Activated CD8-positive, alpha-beta T cell treated with anti-CD3 and anti-CD28 coated beads for 36 hours (primary cell): ENCODE results near the gene TDP1. TPM values are rescaled to one million over a fixed set of nuclear protein-coding genes. Genes with fewer than 3 reads are reported as not detected.
"Not testable (repeated sequence)": the region's sequence is repeated elsewhere in the genome, so short reads cannot be mapped to it uniquely, and the experiment has no call there.

Experiments used
- ATAC-seq: fragments of 200-7000 bp; cut with Tn5 transposase; one replicate; pipeline ENCODE4 v1.10.0; 2021; ENCODE audit warnings: mild to moderate bottlenecking, moderate library complexity
- CTCF ChIA-PET: fragments of 350-600 bp; sonication (Branson Sonifier 250); formaldehyde crosslinking; loops from one replicate; lab custom pipeline; 2021; ENCODE audit warnings: antibody characterized with exemption; lab: Charles Lee
- POLR2A ChIA-PET: fragments of 350-600 bp; sonication (Branson Sonifier 250); formaldehyde crosslinking; loops from one replicate; lab custom pipeline; 2021; ENCODE audit warnings: antibody characterized with exemption; lab: Charles Lee
- DNase-seq: peaks from one replicate; pipeline ENCODE4 v3.0.0-alpha.2; 2020
- H3K27ac Mint-ChIP-seq: one replicate; pipeline ENCODE4 v1.8.0; 2021; ENCODE audit warnings: mild to moderate bottlenecking, mixed read lengths
- H3K27me3 Mint-ChIP-seq: one replicate; pipeline ENCODE4 v1.8.0; 2021; ENCODE audit warnings: mixed read lengths
- H3K36me3 Mint-ChIP-seq: one replicate; pipeline ENCODE4 v1.8.0; 2021; ENCODE audit warnings: low read depth, mixed read lengths
- H3K4me1 Mint-ChIP-seq: one replicate; pipeline ENCODE4 v1.8.0; 2021; ENCODE audit warnings: low read depth, mixed read lengths
- H3K4me3 Mint-ChIP-seq: one replicate; pipeline ENCODE4 v1.8.0; 2021; ENCODE audit warnings: mild to moderate bottlenecking, moderate library complexity, mixed read lengths
- H3K9me3 Mint-ChIP-seq: one replicate; pipeline ENCODE4 v1.8.0; 2021; ENCODE audit warnings: mixed read lengths
- intact Hi-C: fragments of 100-400 bp; cut with micrococcal nuclease; formaldehyde crosslinking; loops from one replicate; pipeline ENCODE4 v1.10.0; 2022
- total RNA-seq, 2 experiments: library from RNA; stranded (reverse); gene quantifications; one replicate each; pipeline ENCODE4 v1.2.3, GENCODE V29; 2021
- TF ChIP-seq, protein P1 (sequence below): fragments of 200-600 bp; IDR thresholded peaks from one replicate; pipeline ENCODE4 v1.8.0; 2022; ENCODE audit warnings: antibody characterized with exemption, mild to moderate bottlenecking

The TDP1 gene
- total RNA-seq, 2 experiments from 2014 or later = 97.2 to 103 TPM

DNA sequence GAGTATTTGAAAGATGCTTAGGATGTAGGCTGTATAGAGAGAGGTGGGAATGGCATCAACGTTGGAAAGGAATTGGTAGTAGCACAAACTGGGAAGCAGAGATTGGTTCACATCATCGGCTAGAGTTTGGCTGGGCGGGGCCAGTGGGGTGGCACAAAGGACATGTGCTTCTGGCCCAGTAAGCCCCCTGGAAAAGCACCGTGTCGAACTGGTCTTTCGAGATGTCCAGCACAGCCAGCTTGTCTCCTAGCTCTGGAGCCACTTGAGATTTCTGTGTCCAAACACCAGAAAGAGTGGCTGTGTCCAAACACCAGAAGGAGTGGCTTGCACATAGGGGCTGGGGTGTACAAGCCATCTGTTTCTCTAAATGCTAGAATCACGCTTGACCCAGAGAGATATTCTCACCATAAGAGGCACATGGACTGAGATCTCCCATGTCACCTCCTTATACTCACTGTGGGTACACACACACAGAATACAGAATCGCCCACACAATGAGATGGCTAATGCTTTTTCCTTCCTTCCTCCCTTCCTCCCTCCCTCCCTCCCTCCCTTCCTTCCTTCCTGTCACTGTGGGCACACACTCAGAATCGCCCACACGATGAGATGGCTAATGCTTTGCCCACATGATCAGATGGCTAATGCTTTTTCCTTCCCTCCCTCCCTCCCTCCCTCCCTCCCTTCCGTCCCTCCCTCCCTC lies 64.2 kb downstream of the TDP1 start:
- H3K4me3 Mint-ChIP-seq = no peak overlapping the region
- H3K27ac Mint-ChIP-seq = peak overlapping the region; percentile 54
- ChIA-PET CTCF (interaction anchor here (1.1 to 3.0 kb wide), 2 partner anchors 43 to 47 kb away, joined by 3 to 11 read pairs; no protein-coding TSS in a partner anchor), POLR2A (no interaction called here)
- DNase-seq (peak; percentile 6), ATAC-seq (peak; percentile 42)
- TF ChIP-seq, protein P1, sequence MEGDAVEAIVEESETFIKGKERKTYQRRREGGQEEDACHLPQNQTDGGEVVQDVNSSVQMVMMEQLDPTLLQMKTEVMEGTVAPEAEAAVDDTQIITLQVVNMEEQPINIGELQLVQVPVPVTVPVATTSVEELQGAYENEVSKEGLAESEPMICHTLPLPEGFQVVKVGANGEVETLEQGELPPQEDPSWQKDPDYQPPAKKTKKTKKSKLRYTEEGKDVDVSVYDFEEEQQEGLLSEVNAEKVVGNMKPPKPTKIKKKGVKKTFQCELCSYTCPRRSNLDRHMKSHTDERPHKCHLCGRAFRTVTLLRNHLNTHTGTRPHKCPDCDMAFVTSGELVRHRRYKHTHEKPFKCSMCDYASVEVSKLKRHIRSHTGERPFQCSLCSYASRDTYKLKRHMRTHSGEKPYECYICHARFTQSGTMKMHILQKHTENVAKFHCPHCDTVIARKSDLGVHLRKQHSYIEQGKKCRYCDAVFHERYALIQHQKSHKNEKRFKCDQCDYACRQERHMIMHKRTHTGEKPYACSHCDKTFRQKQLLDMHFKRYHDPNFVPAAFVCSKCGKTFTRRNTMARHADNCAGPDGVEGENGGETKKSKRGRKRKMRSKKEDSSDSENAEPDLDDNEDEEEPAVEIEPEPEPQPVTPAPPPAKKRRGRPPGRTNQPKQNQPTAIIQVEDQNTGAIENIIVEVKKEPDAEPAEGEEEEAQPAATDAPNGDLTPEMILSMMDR = no peak
- peaks cover 9% of the 10 kb centered on the region for H3K4me1 Mint-ChIP-seq
- H3K27me3 Mint-ChIP-seq = no peaks in the 10 kb centered on the region
- H3K9me3 Mint-ChIP-seq = no peaks in the 10 kb centered on the region
- H3K36me3 Mint-ChIP-seq = peaks cover 65% of the 10 kb centered on the region
- intact Hi-C loops = no loop called here

DNA sequence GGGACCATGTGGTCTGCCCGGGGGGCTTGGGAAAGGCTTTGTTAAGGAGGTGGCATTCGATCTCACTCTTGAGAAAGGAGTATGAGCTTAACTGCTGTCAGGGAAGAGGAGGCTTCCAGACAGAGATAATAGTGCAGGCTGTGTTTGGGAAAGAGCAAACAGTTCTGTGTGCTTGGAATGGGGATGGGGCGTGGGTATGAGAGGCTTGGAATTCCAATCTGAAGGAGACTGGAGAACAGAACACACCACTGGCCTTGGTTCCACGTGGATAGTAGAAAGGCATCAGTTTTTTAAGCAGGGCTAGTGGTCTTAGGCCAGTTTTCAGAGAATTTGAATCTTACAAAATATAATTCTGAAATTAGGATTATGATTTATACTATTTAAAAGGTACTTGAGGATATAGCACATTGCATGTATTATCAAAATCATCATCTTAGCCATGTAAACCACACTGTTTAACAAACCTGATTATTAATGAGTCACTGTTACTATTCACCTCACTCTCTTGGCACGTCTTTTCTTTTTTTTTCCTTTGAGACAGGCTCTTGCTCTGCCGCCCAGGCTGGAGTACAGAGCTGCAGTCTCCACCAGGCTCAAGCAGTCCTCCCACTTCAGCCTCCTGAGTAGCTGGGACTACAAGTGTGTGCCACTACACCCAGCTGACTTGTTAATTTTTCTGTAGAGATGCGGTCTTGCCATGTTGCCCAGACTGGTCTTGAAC lies 67.6 kb downstream of the TDP1 start:
- ATAC-seq = no peak
- H3K27me3 Mint-ChIP-seq = no peaks in the 10 kb centered on the region
- POLR2A ChIA-PET = no interaction called here
- no peak overlapping the region for H3K27ac Mint-ChIP-seq
- TF ChIP-seq, protein P1 = no peak
- H3K9me3 Mint-ChIP-seq = peaks cover 3% of the 10 kb centered on the region
- no peak for DNase-seq
- H3K4me3 Mint-ChIP-seq = no peak overlapping the region
- CTCF ChIA-PET = no interaction called here
- intact Hi-C loops = no loop called here
- peaks cover 65% of the 10 kb centered on the region for H3K36me3 Mint-ChIP-seq
- peaks cover 9% of the 10 kb centered on the region for H3K4me1 Mint-ChIP-seq

DNA sequence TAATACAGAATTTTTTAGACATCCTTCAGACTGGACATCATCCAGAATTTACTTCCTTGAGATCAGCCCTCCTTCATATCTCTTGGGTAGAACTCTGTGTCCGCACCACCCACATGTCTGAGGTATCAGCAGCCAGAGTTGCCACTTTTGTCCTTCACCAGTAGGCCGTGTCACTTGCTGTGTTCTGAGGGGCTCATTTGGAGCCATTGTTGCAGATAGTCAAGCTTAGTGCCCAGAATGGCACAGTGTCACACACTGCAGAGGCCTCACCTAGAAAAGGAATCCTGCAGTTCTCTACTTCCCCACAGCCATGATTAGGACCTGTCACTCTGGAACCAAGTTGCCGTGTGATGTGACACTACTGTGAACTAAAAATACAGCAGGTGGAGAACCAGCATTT lies 69.2 kb downstream of the TDP1 start:
- POLR2A ChIA-PET = no interaction called here
- H3K4me1 Mint-ChIP-seq = peaks cover 1% of the 10 kb centered on the region
- H3K27ac Mint-ChIP-seq = no peak overlapping the region
- H3K9me3 Mint-ChIP-seq = peaks cover 3% of the 10 kb centered on the region
- CTCF ChIA-PET = no interaction called here
- no peak for ATAC-seq
- peaks cover 58% of the 10 kb centered on the region for H3K36me3 Mint-ChIP-seq
- TF ChIP-seq, protein P1 = no peak
- no peak for DNase-seq
- intact Hi-C loops = no loop called here
- H3K4me3 Mint-ChIP-seq = no peak overlapping the region
- no peaks in the 10 kb centered on the region for H3K27me3 Mint-ChIP-seq

DNA sequence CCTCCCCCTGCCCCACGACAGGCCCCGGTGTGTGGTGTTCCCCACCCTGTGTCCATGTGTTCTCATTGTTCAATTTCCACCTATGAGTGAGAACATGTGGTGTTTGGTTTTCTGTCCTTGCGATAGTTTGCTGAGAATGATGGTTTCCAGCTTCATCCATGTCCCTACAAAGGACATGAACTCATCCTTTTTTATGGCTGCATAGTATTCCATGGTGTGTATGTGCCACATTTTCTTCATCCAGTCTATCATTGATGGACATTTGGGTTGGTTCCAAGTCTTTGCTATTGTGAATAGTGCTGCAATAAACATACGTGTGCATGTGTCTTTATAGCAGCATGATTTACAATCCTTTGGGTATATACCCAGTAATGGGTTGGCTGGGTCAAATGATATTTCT lies 70.9 kb downstream of the TDP1 start:
- intact Hi-C loops, CTCF ChIA-PET, H3K4me3 Mint-ChIP-seq, H3K27ac Mint-ChIP-seq, POLR2A ChIA-PET, H3K4me1 Mint-ChIP-seq, ATAC-seq, H3K9me3 Mint-ChIP-seq, DNase-seq, H3K27me3 Mint-ChIP-seq: not testable (repeated sequence)
- H3K36me3 Mint-ChIP-seq = peaks cover 54% of the 10 kb centered on the region

DNA sequence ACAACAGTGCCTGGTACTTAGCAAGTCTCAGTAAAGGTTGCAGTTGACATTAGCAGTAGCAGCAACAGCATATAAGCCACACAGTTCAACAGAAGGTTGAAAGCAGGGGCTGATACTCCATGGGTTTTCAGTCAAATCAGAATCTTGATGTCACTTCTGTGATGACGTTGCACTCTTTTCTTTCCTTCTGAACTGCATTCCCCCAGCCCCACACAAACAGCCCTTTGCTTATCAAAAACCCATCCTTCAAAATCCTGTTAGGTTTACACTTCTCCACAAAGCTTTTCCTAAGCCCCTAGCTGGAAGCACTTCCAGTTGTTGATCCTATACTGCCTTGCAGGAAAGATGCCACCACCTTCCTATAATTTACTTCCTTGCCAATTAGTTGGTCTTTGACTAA lies 72.1 kb downstream of the TDP1 start:
- H3K9me3 Mint-ChIP-seq = peaks cover 3% of the 10 kb centered on the region
- H3K4me3 Mint-ChIP-seq = no peak overlapping the region
- ChIA-PET CTCF (no interaction called here), POLR2A (interaction anchor here (0.6 to 1.0 kb wide), 2 partner anchors 21 to 72 kb away, joined by 3 to 4 read pairs; partner anchors contain the start of gene TDP1)
- ATAC-seq (no peak), DNase-seq (no peak)
- H3K36me3 Mint-ChIP-seq = peaks cover 55% of the 10 kb centered on the region
- intact Hi-C loops = no loop called here
- H3K27me3 Mint-ChIP-seq = no peaks in the 10 kb centered on the region
- TF ChIP-seq, protein P1 = no peak
- no peaks in the 10 kb centered on the region for H3K4me1 Mint-ChIP-seq
- H3K27ac Mint-ChIP-seq = no peak overlapping the region
